IMR-90 (cell line): ENCODE data around the gene ZSCAN31. TPM values are rescaled to one million over a fixed set of nuclear protein-coding genes. Genes with fewer than 3 reads are reported as not detected.
"Not testable (repeated sequence)": the region's sequence is repeated elsewhere in the genome, so short reads cannot be mapped to it uniquely, and the experiment has no call there.

Experiments used
- ATAC-seq: fragments of 200-7000 bp; cut with Tn5 transposase; 2 replicates; pipeline ENCODE4 v1.9.1; 2020; ENCODE audit warnings: low read depth, mild to moderate bottlenecking, moderate library complexity
- BruUV-seq: library from RNA; stranded (reverse); fragments of 400-500 nt; replicated peaks from 2 replicates; lab custom pipeline; 2021; lab: Mats Ljungman, UMichigan
- CTCF ChIA-PET: fragments of 300-600 bp; formaldehyde crosslinking; extraction: SDS; loops from one replicate; lab custom pipeline; 2021; ENCODE audit warnings: antibody characterized with exemption; lab: Yijun Ruan, JAX
- POLR2A ChIA-PET: fragments of 300-600 bp; sonication (Branson Sonifier 250); formaldehyde crosslinking; loops from one replicate; lab custom pipeline; 2022; ENCODE audit warnings: antibody characterized with exemption; ENCODE audit not compliant: unreplicated experiment; lab: Charles Lee
- DNase-seq: peaks from one replicate; pipeline ENCODE4 v3.0.0; 2013
- H2AFZ ChIP-seq: replicated peaks from 2 replicates; pipeline ENCODE3; 2013; ENCODE audit warnings: low read length, mild to moderate bottlenecking; ENCODE audit not compliant: poor library complexity
- H2AK5ac ChIP-seq: 2 replicates; pipeline ENCODE4 v1.6.1; 2013; ENCODE audit warnings: low read depth, low read length, inconsistent platforms
- H2AK9ac ChIP-seq: replicated peaks from 2 replicates; pipeline ENCODE3; 2013; ENCODE audit warnings: mild to moderate bottlenecking, low read depth, low read length, moderate library complexity; ENCODE audit not compliant: poor library complexity
- H2BK120ac ChIP-seq: 2 replicates; pipeline ENCODE4 v1.6.1; 2013; ENCODE audit warnings: low read depth, low read length, inconsistent platforms
- H2BK15ac ChIP-seq: 3 replicates; pipeline ENCODE4 v1.6.1; 2013; ENCODE audit warnings: low read depth, low read length, inconsistent platforms
- H2BK20ac ChIP-seq: 2 replicates; pipeline ENCODE4 v1.6.1; 2013; ENCODE audit warnings: low read depth, mild to moderate bottlenecking, inconsistent platforms, low read length, moderate library complexity
- H2BK5ac ChIP-seq: 2 replicates; pipeline ENCODE4 v1.6.1; 2013; ENCODE audit warnings: mild to moderate bottlenecking, low read depth, low read length, inconsistent platforms; ENCODE audit not compliant: poor library complexity, severe bottlenecking
- H3K14ac ChIP-seq: replicated peaks from 2 replicates; pipeline ENCODE4 v1.6.1; 2013; ENCODE audit warnings: low read depth, low read length, inconsistent platforms
- H3K18ac ChIP-seq: 2 replicates; pipeline ENCODE4 v1.6.1; 2013; ENCODE audit warnings: low read depth, low read length, control low read depth
- H3K23ac ChIP-seq: 2 replicates; pipeline ENCODE4 v1.6.1; 2013; ENCODE audit warnings: low read depth, low read length, inconsistent platforms
- H3K27ac ChIP-seq: 2 replicates; pipeline ENCODE4 v1.5.1; 2013; ENCODE audit warnings: mild to moderate bottlenecking, control low read depth, low read length; ENCODE audit not compliant: insufficient read depth
- H3K27me3 ChIP-seq: 2 replicates; pipeline ENCODE4 v1.6.1; 2013; ENCODE audit warnings: low read length; ENCODE audit not compliant: control insufficient read depth, insufficient read depth
- H3K36me3 ChIP-seq: 2 replicates; pipeline ENCODE4 v1.6.1; 2013; ENCODE audit warnings: low read length, mixed read lengths; ENCODE audit not compliant: control insufficient read depth, insufficient read depth
- H3K4ac ChIP-seq: 2 replicates; pipeline ENCODE4 v1.6.1; 2013; ENCODE audit warnings: low read depth, low read length, inconsistent platforms
- H3K4me1 ChIP-seq: 2 replicates; pipeline ENCODE4 v1.6.1; 2013; ENCODE audit warnings: low read length, mixed read lengths; ENCODE audit not compliant: control insufficient read depth, insufficient read depth
- H3K4me2 ChIP-seq: 2 replicates; pipeline ENCODE4 v1.6.1; 2013; ENCODE audit warnings: low read depth, mild to moderate bottlenecking, control low read depth, low read length, moderate library complexity
- H3K4me3 ChIP-seq: 2 replicates; pipeline ENCODE4 v1.5.1; 2013; ENCODE audit warnings: low read depth, mild to moderate bottlenecking, control low read depth, low read length, moderate library complexity; ENCODE audit not compliant: insufficient read depth
- H3K56ac ChIP-seq: 2 replicates; pipeline ENCODE4 v1.6.1; 2013; ENCODE audit warnings: low read length, inconsistent platforms; ENCODE audit not compliant: insufficient read depth; ENCODE audit errors: extremely low read depth
- H3K79me1 ChIP-seq, 2 experiments: 2 replicates each; pipeline ENCODE4 v1.6.1; 2013; ENCODE audit warnings: low read length in 2 of 2, inconsistent platforms in 1 of 2, low read depth in 1 of 2
- H3K9ac ChIP-seq: 2 replicates; pipeline ENCODE4 v1.6.1; 2013; ENCODE audit warnings: low read depth, low read length, control low read depth
- H3K9me1 ChIP-seq: 2 replicates; pipeline ENCODE4 v1.6.1; 2013; ENCODE audit warnings: low read length, inconsistent platforms; ENCODE audit not compliant: insufficient read depth
- H3K9me3 ChIP-seq: 2 replicates; pipeline ENCODE4 v1.6.1; 2013; ENCODE audit warnings: low read length; ENCODE audit not compliant: control insufficient read depth, insufficient read depth
- H4K20me1 ChIP-seq: 2 replicates; pipeline ENCODE4 v1.6.1; 2013; ENCODE audit warnings: low read length, inconsistent platforms; ENCODE audit not compliant: insufficient read depth
- H4K5ac ChIP-seq: 2 replicates; pipeline ENCODE4 v1.6.1; 2013; ENCODE audit warnings: mild to moderate bottlenecking, low read depth, low read length, control low read depth
- H4K8ac ChIP-seq, 2 experiments: 2 replicates each; pipeline ENCODE4 v1.6.1; 2013; ENCODE audit warnings: low read depth in 2 of 2, low read length in 2 of 2, control low read depth in 1 of 2, inconsistent platforms in 1 of 2
- H4K91ac ChIP-seq: 2 replicates; pipeline ENCODE4 v1.6.1; 2013; ENCODE audit warnings: low read depth, low read length, inconsistent platforms; ENCODE audit not compliant: insufficient read depth
- WGBS, 2 experiments: methylation state at CpG; one replicate each; pipeline versions ENCODE4 v1.1.5 to v1.1.7; 2013; ENCODE audit warnings: missing lambda C conversion rate in 2 of 2; ENCODE audit not compliant: insufficient read length in 1 of 2; ENCODE audit errors: extremely low coverage in 2 of 2; 5-methylcytosine and 5-hydroxymethylcytosine counted together
- dilution Hi-C: fragments of 300-500 bp; cut with HindIII; formaldehyde crosslinking; loops from one replicate; pipeline ENCODE4 v1.14.3; 2018; ENCODE audit warnings: low sequenced_read_pairs; ENCODE audit not compliant: unreplicated experiment
- in situ Hi-C: fragments of 300-500 bp; cut with MboI; formaldehyde crosslinking; loops from 3 replicates; pipeline ENCODE4 v1.14.3; 2019; ENCODE audit warnings: low sequenced_read_pairs, inconsistent platforms, mixed read lengths
- intact Hi-C: fragments of 100-400 bp; cut with micrococcal nuclease; formaldehyde crosslinking; loops from 2 replicates; pipeline ENCODE4 v1.10.0; 2022
- polyA plus RNA-seq, 3 experiments: library from polyadenylated mRNA; depleted of rRNA; stranded (reverse); fragments of >200 nt; gene quantifications; 2 replicates each; pipeline ENCODE4 v1.2.3, GENCODE V29; 2012; ENCODE audit warnings: low replicate concordance in 1 of 3
- total RNA-seq: library from RNA; depleted of rRNA; stranded (reverse); fragments of >200 nt; gene quantifications from 2 replicates; pipeline ENCODE4 v1.2.3, GENCODE V29; 2012

Gene ZSCAN31
- total and polyA plus RNA-seq, 2 of the 4 experiments (the other 2 are of a cell fraction): 1.4 to 4.7 TPM

DNA sequence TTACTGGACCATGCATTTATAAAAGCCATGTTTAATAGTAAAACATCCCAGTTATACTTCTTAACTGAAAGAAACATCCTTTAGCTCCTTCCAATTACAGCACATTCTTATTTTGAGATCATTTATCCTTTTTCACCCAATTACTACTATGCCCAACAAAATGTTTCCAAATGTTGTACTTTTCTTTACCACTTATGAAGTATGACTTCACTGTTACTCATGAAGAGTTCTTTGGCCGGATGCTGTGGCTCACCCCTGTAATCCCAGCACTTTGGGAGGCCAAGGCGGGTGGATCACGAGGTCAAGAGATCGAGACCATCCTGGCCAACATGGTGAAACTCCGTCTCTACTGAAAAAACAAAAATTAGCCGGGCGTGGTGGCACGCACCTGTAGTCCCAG is 18.1 kb downstream of the ZSCAN31 start:
- dilution Hi-C loops, H3K36me3 ChIP-seq, H3K9me1 ChIP-seq, H3K4me2 ChIP-seq, H3K14ac ChIP-seq, H4K20me1 ChIP-seq, in situ Hi-C loops, H4K8ac ChIP-seq, H2AK5ac ChIP-seq, H3K9ac ChIP-seq, H2BK5ac ChIP-seq, H3K4me3 ChIP-seq, H2AFZ ChIP-seq, H3K9me3 ChIP-seq, H3K23ac ChIP-seq, POLR2A ChIA-PET, H3K4ac ChIP-seq, H3K18ac ChIP-seq, H2BK15ac ChIP-seq, H3K56ac ChIP-seq, H2BK20ac ChIP-seq, H3K4me1 ChIP-seq, H2BK120ac ChIP-seq, H3K79me1 ChIP-seq, H4K5ac ChIP-seq, H3K27me3 ChIP-seq, ATAC-seq, H3K27ac ChIP-seq, H4K91ac ChIP-seq, intact Hi-C loops, H2AK9ac ChIP-seq, BruUV-seq: not testable (repeated sequence)
- CTCF ChIA-PET: interaction anchor here (1.4 kb wide), 1 partner anchor 18 kb away, joined by 4 read pairs; no protein-coding TSS in a partner anchor
- WGBS, 2 experiments: 88% methylated on average over 3 of the region's 8 CpGs; no CpG with 5 or more reads in 1 of the 2 experiments
- peak; percentile 17 for DNase-seq
